Mesangial cell (primary cell): ENCODE data around the gene TGDS. TPM values are rescaled to one million over a fixed set of nuclear protein-coding genes. Genes with fewer than 3 reads are reported as not detected.

Experiments used
- total RNA-seq: library from RNA; depleted of rRNA; stranded (reverse); fragments of >200 nt; gene quantifications from 2 replicates; pipeline ENCODE4 v1.2.3, GENCODE V29; 2015

The TGDS gene, protein sequence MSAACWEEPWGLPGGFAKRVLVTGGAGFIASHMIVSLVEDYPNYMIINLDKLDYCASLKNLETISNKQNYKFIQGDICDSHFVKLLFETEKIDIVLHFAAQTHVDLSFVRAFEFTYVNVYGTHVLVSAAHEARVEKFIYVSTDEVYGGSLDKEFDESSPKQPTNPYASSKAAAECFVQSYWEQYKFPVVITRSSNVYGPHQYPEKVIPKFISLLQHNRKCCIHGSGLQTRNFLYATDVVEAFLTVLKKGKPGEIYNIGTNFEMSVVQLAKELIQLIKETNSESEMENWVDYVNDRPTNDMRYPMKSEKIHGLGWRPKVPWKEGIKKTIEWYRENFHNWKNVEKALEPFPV
- 6.7 and 12.1 TPM in 2 replicates for total RNA-seq

DNA sequence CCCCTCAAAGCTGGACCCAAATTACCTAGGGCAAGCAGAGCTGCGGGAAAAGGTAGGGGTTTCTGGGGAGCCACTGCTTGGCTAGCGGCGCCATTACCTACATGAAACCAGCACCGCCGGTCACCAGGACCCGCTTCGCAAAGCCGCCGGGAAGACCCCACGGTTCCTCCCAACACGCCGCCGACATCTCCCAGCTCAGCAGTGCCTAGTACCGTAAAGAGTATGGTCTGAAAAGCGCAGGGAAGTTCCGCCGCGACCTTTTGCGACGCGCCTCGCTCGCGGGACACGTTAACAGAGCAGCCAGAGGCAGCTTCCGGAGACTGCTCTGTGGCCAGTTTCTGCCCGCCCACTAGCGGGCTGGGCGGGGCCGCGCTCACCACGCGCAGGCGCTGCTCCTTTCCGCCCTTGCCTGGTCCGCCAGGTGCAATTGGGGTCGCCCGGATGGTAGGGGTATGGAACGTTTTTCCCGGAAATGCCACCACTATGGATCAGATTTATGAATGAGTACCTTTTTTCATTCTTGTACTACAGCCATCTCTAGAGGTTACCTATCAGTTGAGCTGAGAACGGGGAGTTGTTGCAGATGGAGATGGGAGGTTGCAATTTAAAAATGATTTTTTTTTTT, at the start of gene TGDS:
TSS of gene TGDS (minus strand) at position 203 of the 625 bp plus-strand sequence. CDS start at position 187, 16 bp downstream.

GRCh38 chr13:94601446-94602431, 5.8 kb upstream of the TGDS start, which contains the start of gene GPR180:
TSS of gene GPR180 (plus strand) at chr13:94601857. CDS start at chr13:94601928, 71 bp downstream.

Other genes with a start within 250 kb of the TGDS start
- under 0.01 and 0.25 TPM in 2 replicates for gene DCT, start 116.5 kb downstream of the TGDS start, total RNA-seq
- 4.4 and 7.2 TPM in 2 replicates for gene GPR180, start 5.7 kb upstream of the TGDS start, total RNA-seq
- not detected in 2 replicates for gene SOX21, start 116.4 kb upstream of the TGDS start, total RNA-seq